GM18868 (cell line): ENCODE data around the gene LYRM1.

Experiments
- ATAC-seq: cut with Tn5 transposase; IDR thresholded peaks from one replicate; pipeline ENCODE4 v1.9.1; 2021; ENCODE audit warnings: mild to moderate bottlenecking, moderate library complexity; ENCODE audit not compliant: unreplicated experiment

Gene LYRM1

GRCh38 chr16:20871941-20872815 lies 28.4 kb upstream of the LYRM1 start:
- ATAC-seq = no peak

GRCh38 chr16:20873331-20873730 lies 27.2 kb upstream of the LYRM1 start:
- ATAC-seq = no peak

- no peak for ATAC-seq
These were observed 26.4 kb upstream of the LYRM1 start for GRCh38 chr16:20874088-20874581.

DNA sequence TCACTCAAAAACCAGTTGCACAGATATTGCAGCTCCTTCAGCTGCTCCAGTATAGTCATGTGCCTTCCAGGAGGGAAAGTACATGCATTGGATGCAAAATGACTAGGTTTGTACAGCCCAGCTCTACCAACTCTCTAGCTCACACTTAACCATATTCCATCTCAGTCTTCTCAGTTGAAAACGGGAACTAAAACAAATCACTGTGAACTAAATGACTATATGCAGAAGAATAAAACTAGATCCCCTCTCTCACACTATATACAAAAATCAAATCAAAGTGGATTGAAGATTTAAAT lies 25.3 kb upstream of the LYRM1 start:
- ATAC-seq = no peak

GRCh38 chr16:20878682-20879147 lies 21.9 kb upstream of the LYRM1 start:
- ATAC-seq = peak; percentile 12

DNA sequence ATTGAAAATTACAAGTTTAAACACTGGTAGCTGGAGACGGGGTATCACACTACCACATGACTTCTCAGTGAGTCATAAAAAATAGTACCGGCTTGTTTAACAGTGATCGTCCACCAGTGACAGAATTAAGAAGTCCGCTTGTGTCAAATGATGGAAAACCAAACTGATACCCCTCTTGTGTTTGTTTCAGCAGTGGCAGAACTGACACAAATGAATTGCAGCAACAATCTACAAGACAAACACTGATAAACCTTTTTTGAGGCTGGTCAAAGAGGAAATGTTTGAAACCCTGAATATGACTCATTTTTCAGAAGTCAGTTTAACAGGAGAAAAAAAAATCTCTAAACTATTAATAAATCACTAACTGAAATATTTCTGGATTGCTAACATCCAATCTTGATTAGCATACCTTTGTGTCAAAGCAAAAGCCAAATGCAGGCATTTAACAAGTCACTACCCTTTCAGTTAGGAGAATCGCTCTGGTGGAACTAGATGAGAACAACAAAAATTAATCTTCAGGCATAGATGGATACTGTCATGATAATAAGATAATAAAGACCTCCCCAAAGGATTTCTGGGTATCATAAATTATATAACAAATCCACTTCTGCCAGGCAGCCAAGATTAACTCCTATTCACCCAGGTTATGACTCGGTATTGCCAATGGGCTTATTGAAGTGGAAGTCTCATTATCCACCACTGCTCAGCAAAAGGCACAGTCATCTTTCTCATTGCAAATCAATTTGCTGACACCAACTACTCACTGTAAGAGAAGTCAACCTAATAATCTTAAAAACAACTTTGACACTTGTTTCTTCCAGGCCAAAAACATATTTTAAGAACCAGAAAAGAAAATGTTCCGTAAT lies 21.2 kb upstream of the LYRM1 start:
- peak; percentile 52 for ATAC-seq

DNA sequence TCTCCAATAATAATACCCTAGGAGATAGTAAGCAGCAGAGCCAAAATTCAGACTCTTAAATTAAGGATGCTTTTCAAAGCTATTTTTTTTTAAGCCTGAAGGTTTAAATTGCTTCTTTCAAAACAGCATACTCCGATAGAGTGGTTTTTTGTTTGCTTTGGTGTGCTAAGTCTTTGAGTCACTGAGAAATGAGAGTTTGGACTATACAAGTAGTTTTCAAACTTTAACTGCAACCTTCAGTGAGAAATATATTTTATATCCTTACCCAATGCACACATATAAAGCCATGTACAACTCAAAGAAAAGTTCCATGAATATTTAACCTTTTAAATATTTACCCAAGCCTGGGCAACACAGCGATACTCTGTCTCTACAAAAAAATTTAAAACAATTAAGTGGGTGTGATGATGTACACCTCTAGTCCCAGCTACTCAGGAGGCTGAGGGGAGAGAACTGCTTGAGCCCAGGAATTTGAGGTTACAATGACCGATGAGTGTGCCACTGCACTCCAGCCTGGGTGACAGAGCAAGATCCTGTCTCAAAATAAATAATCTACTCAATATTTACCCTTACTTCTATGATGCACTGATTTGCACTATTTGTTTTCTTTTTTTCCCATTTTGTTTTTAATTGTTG lies 19.6 kb upstream of the LYRM1 start:
- no peak for ATAC-seq

DNA sequence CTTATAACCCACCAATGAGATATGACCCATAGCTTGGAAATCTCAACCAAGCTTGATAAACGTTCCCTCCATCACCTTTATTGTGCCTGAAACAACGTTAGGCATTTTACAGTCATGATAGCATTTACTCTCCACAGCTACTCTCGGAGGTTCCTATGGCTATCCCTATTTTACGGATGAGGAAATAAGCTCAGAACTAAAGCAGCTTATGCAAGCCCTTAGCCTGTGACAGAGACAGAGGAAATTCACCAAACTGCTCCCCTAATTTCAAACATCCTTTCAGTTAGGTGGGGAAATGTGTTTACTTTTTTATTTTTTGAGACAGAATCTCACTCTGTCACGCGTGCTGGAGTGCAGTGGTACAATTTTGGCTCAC lies 19.1 kb upstream of the LYRM1 start:
- no peak for ATAC-seq

- ATAC-seq = no peak
These were observed 16.9 kb upstream of the LYRM1 start for GRCh38 chr16:20883554-20884239.

GRCh38 chr16:20884240-20884556 lies 16.4 kb upstream of the LYRM1 start:
- no peak for ATAC-seq

DNA sequence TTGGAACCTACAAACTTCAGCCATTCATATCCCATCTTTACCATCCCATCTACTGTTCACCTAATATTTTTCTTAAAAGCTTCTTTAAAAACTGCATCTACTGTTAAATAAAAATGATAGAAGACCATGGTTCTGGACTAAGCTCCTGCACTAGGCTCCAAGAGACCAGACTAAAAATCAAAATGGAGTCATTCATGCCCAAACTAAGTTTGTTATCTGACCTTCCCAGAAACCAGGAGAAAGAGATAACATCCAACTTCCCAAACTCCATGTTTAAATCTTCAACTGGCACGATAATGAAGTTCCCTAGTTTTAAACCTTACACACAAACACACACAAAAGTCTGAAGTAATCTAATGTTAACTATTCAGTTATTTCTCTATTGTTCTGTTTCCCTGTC lies 14.3 kb upstream of the LYRM1 start:
- no peak for ATAC-seq

- no peak for ATAC-seq
These were observed 13.4 kb upstream of the LYRM1 start for GRCh38 chr16:20887207-20887606.

DNA sequence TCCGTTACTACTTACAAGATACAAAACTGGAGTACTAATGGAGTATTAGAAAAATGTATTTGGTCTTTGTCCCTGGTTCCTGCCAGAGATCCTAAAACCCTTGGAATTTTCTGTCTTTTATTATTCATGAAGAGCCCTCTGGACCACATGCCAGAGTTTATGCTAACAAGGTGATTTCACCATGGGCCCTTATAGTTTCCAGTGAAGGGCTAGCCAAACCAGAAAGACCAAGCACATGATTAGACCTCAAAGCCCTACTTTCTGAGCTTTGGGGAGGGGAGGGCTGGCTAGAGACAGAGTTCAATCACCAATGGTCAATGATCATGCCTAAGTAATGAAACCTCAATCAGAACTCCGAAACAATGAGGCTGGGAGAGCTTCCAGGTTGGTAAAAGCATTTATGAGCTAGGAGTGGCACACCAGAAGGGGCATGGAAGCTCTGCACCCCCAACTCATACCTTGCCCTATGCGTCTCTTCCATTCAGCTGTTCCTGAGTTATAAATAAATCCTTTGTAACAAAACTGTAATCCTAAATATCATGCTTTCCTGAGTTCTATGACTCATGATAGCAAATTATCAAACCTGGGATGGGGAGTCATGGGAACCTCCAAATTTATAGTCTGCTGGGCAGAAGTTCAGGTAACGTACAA lies 10.8 kb upstream of the LYRM1 start:
- ATAC-seq = no peak

GRCh38 chr16:20894388-20894787 lies 6.2 kb upstream of the LYRM1 start:
- ATAC-seq = no peak

GRCh38 chr16:20897253-20897897 lies 3.2 kb upstream of the LYRM1 start:
- no peak for ATAC-seq

DNA sequence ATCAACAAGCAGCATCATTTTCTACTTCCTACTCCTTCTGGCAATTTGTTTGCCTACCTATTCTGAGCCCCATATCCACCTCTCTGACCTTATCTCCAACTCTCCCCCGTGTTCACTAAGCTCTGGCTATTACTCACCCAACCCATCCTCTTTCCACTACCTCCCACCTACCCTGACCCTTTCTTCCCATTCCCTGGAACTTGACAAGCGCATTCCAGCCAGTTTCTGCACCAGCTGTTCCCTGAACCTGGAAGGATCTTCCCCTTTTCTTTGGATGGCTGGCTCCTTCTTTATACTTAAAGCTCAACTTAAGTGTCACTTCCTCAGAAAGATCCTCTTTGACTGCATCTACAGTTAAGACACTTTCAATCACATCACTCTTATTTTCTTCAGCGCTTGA lies 2.6 kb upstream of the LYRM1 start:
- ATAC-seq = no peak

- no peak for ATAC-seq
These were observed 1.5 kb upstream of the LYRM1 start for GRCh38 chr16:20899071-20899470.

DNA sequence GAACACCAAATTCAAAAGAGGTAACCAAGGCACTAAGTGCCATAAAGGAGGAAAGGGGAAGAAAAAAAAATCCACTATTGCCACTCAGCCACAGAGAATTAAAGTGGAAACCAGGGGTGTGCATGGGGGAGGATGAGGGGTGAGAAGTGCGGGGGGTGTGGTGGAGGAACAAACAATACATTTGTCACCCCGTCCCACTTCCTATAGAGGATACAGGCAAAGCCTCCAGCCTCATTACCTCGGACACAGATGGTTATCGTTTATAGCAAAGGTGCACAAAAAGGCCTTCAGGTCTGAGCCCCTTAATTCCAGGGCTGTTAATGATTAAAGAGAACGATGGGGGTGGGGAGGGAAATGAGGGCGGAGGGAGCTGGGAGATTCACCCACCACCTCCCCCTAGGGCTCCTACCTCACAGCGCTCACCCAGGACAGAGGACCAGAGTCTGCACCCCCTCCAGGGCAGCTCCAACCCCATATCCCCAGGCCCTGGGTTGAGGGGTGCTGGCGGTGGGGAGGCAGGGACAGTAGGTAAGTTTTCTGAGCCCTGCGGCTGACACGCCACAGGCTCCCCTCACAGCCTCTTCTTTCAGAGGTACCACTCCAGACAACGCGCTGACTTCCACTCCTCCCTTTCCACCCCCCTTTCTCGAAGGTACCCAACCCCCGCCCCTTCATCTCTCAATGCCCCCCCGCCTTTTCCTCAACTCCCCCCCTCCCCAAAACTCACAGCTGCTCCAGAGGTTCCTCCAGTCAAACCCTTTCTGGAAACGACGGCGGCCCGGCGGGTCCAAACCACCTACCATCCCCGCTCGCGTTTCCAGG lies 883 bp upstream of the LYRM1 start:
- no peak for ATAC-seq

GRCh38 chr16:20901068-20901435 lies 481 bp downstream of the LYRM1 start:
- ATAC-seq = no peak
